ENCODE results near the gene OXSM.

OXSM gene

DNA sequence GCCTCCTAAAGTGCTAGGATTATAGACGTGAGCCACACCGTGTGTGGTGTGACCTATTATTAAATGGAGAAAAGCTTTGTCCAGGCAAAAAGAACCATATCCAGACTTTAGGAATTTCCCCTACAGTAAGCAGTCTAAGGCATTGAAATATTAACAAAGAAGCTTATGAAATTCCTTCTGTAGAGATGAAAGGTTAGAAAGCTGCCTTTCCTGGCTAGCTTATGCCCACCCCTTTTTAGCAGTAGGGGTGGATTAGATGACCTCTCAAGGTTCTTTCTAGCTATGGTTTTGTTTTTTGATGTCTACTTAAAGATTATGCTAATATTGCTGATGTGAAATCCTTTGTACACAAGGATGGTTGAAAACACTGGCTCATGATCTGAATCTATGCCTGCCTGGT, 13.9 kb downstream of the OXSM start:
- no peaks in the 10 kb centered on the region for H3K79me1 ChIP-seq (ENCODE audit: low read length)
- WGBS (ENCODE audit: extremely low coverage, insufficient coverage, insufficient read length): no CpG with 5 or more reads among the region's 2 CpGs
- H4K12ac ChIP-seq (ENCODE audit: low read depth, low read length): no peak overlapping the region
- no peak overlapping the region for H3K27ac ChIP-seq (ENCODE audit: low read depth, low read length)
- no peak overlapping the region for H3K4ac ChIP-seq (ENCODE audit: low read depth, low read length)
- H3K36me3 ChIP-seq (ENCODE audit: control insufficient read depth in 1 of 2, insufficient read depth in 2 of 2, low read length in 2 of 2): no peaks in the 10 kb centered on the region
- H4K8ac ChIP-seq (ENCODE audit: low read depth, low read length): no peak overlapping the region
- H3K18ac ChIP-seq (ENCODE audit: low read length): no peak overlapping the region
- no peaks in the 10 kb centered on the region for H3K27me3 ChIP-seq (ENCODE audit: insufficient read depth, low read length)
- no peak overlapping the region for H3K9ac ChIP-seq (ENCODE audit: low read length)
- no peaks in the 10 kb centered on the region for H3K4me1 ChIP-seq (ENCODE audit: control insufficient read depth in 1 of 2, insufficient read depth in 2 of 2, low read length in 2 of 2)
- no peak overlapping the region for H2BK5ac ChIP-seq (ENCODE audit: low read depth, low read length, poor library complexity)
- H3K79me2 ChIP-seq (ENCODE audit: control insufficient read depth, insufficient read depth, low read length, poor library complexity): no peaks in the 10 kb centered on the region
- no peaks in the 10 kb centered on the region for H3K9me3 ChIP-seq (ENCODE audit: insufficient read depth, low read depth, low read length)
- no peak overlapping the region for H3K23ac ChIP-seq (ENCODE audit: low read length)
- H2AFZ ChIP-seq (ENCODE audit: insufficient read depth, low read length, poor library complexity): no peak overlapping the region
- H3K14ac ChIP-seq (ENCODE audit: low read length): no peak overlapping the region
- no peak overlapping the region for H3K4me3 ChIP-seq (ENCODE audit: low read depth, low read length)
- no peak for DNase-seq
- no peak overlapping the region for H2BK120ac ChIP-seq (ENCODE audit: insufficient read depth, low read length, poor library complexity)
- no peak overlapping the region for H2BK12ac ChIP-seq (ENCODE audit: low read length)
- no peak overlapping the region for H2AK5ac ChIP-seq (ENCODE audit: low read length)
- no peak overlapping the region for H4K91ac ChIP-seq (ENCODE audit: low read depth, low read length)
- no peak overlapping the region for H3K4me2 ChIP-seq (ENCODE audit: low read length)

DNA sequence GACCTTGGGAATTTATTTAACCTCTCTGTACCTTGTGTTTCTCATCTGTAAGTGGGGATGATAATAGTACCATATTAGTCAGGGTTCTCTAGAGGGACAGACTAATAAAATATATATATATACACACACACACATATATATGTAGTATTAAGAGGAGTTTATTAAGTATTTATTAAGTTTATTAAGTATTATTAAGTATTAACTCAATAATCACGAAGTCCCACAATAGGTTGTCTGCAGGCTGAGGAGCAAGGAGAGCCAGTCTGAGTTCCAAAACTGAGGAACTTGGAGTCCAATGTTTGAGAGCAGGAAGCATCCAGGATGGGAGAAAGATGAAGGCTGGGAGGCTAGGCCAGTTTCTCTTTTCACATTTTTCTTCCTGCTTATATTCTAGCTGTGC, 14.8 kb downstream of the OXSM start:
- no CpG with 5 or more reads among the region's 1 CpG for WGBS (ENCODE audit: extremely low coverage, insufficient coverage, insufficient read length)
- no peak overlapping the region for H2BK120ac ChIP-seq (ENCODE audit: insufficient read depth, low read length, poor library complexity)
- DNase-seq: no peak
- no peak overlapping the region for H2AFZ ChIP-seq (ENCODE audit: insufficient read depth, low read length, poor library complexity)
- no peak overlapping the region for H4K91ac ChIP-seq (ENCODE audit: low read depth, low read length)
- H3K18ac ChIP-seq (ENCODE audit: low read length): no peak overlapping the region
- no peaks in the 10 kb centered on the region for H3K4me1 ChIP-seq (ENCODE audit: control insufficient read depth in 1 of 2, insufficient read depth in 2 of 2, low read length in 2 of 2)
- no peak overlapping the region for H3K27ac ChIP-seq (ENCODE audit: low read depth, low read length)
- no peak overlapping the region for H4K12ac ChIP-seq (ENCODE audit: low read depth, low read length)
- H3K79me2 ChIP-seq (ENCODE audit: control insufficient read depth, insufficient read depth, low read length, poor library complexity): no peaks in the 10 kb centered on the region
- no peak overlapping the region for H2BK5ac ChIP-seq (ENCODE audit: low read depth, low read length, poor library complexity)
- no peak overlapping the region for H2BK12ac ChIP-seq (ENCODE audit: low read length)
- H2AK5ac ChIP-seq (ENCODE audit: low read length): no peak overlapping the region
- no peak overlapping the region for H3K4ac ChIP-seq (ENCODE audit: low read depth, low read length)
- no peak overlapping the region for H3K9ac ChIP-seq (ENCODE audit: low read length)
- no peak overlapping the region for H3K14ac ChIP-seq (ENCODE audit: low read length)
- no peaks in the 10 kb centered on the region for H3K79me1 ChIP-seq (ENCODE audit: low read length)
- H3K36me3 ChIP-seq (ENCODE audit: control insufficient read depth in 1 of 2, insufficient read depth in 2 of 2, low read length in 2 of 2): no peaks in the 10 kb centered on the region
- H3K9me3 ChIP-seq (ENCODE audit: insufficient read depth, low read depth, low read length): no peaks in the 10 kb centered on the region
- no peaks in the 10 kb centered on the region for H3K27me3 ChIP-seq (ENCODE audit: insufficient read depth, low read length)
- no peak overlapping the region for H4K8ac ChIP-seq (ENCODE audit: low read depth, low read length)
- no peak overlapping the region for H3K23ac ChIP-seq (ENCODE audit: low read length)
- no peak overlapping the region for H3K4me3 ChIP-seq (ENCODE audit: low read depth, low read length)
- H3K4me2 ChIP-seq (ENCODE audit: low read length): no peak overlapping the region

DNA sequence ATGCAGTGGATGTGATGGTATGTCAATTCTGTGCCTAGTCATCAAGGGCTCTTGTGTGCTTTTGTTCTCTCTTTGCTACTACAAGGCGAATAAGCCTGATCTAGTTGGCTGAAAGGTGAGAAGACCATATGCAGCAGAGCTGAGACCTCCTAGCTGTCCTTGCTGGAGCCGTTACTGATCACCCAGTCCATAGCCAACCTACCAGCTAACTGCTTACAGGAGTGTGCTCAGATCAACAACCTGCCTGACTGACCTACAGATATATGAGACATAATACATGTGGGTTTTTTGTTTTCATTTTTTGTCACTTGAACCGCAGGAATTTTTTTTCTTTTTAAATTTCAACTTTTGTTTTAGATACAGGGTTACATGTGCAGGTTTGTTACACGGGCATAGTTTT, 22.8 kb downstream of the OXSM start:
- DNase-seq: no peak
- Histone ChIP-seq H3K27me3 (ENCODE audit: insufficient read depth, low read length) (no peaks in the 10 kb centered on the region), H3K18ac (ENCODE audit: low read length) (no peak overlapping the region), H3K79me1 (ENCODE audit: low read length) (no peaks in the 10 kb centered on the region), H2BK12ac (ENCODE audit: low read length) (no peak overlapping the region), H4K91ac (ENCODE audit: low read depth, low read length) (no peak overlapping the region), H3K9ac (ENCODE audit: low read length) (no peak overlapping the region), H3K9me3 (ENCODE audit: insufficient read depth, low read depth, low read length) (peaks cover 2% of the 10 kb centered on the region), H2AK5ac (ENCODE audit: low read length) (no peak overlapping the region), H3K14ac (ENCODE audit: low read length) (no peak overlapping the region), H3K79me2 (ENCODE audit: control insufficient read depth, insufficient read depth, low read length, poor library complexity) (no peaks in the 10 kb centered on the region), H3K4me3 (ENCODE audit: low read depth, low read length) (no peak overlapping the region), H2BK120ac (ENCODE audit: insufficient read depth, low read length, poor library complexity) (no peak overlapping the region), H3K36me3 (ENCODE audit: control insufficient read depth in 1 of 2, insufficient read depth in 2 of 2, low read length in 2 of 2) (no peaks in the 10 kb centered on the region), H3K27ac (ENCODE audit: low read depth, low read length) (no peak overlapping the region), H3K4me1 (ENCODE audit: control insufficient read depth in 1 of 2, insufficient read depth in 2 of 2, low read length in 2 of 2) (no peaks in the 10 kb centered on the region), H3K23ac (ENCODE audit: low read length) (no peak overlapping the region), H2AFZ (ENCODE audit: insufficient read depth, low read length, poor library complexity) (no peak overlapping the region), H3K4me2 (ENCODE audit: low read length) (no peak overlapping the region), H2BK5ac (ENCODE audit: low read depth, low read length, poor library complexity) (no peak overlapping the region), H4K12ac (ENCODE audit: low read depth, low read length) (no peak overlapping the region), H3K4ac (ENCODE audit: low read depth, low read length) (no peak overlapping the region), H4K8ac (ENCODE audit: low read depth, low read length) (no peak overlapping the region)
- no CpG with 5 or more reads among the region's 4 CpGs for WGBS (ENCODE audit: extremely low coverage, insufficient coverage, insufficient read length)

DNA sequence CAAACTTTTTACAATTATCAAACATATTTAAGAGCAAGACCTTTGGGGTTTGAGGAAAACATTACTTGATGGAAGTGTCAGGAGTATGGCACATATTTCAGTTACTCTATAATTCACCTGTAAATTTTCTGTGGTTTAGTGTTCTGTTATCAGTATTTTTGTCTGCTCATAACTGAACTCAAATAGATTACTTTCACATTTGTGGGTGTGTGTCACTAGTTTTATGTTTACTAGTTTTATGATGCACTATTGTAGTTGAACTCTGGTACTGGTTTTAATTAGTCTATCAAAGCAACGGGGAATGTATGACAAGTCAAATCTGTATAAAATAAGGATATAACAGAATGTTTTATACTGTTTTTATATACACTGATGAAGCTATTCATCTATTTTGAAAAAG, 27.2 kb downstream of the OXSM start:
- Histone ChIP-seq H2BK5ac (ENCODE audit: low read depth, low read length, poor library complexity) (no peak overlapping the region), H3K36me3 (ENCODE audit: control insufficient read depth in 1 of 2, insufficient read depth in 2 of 2, low read length in 2 of 2) (no peaks in the 10 kb centered on the region), H3K4me1 (ENCODE audit: control insufficient read depth in 1 of 2, insufficient read depth in 2 of 2, low read length in 2 of 2) (no peaks in the 10 kb centered on the region)

More for the DNA sequence above, 27.2 kb downstream of the OXSM start:
- Histone ChIP-seq H2BK120ac (ENCODE audit: insufficient read depth, low read length, poor library complexity) (no peak overlapping the region), H3K4me3 (ENCODE audit: low read depth, low read length) (no peak overlapping the region), H4K12ac (ENCODE audit: low read depth, low read length) (no peak overlapping the region), H3K27me3 (ENCODE audit: insufficient read depth, low read length) (no peaks in the 10 kb centered on the region), H3K4ac (ENCODE audit: low read depth, low read length) (no peak overlapping the region), H3K23ac (ENCODE audit: low read length) (no peak overlapping the region), H3K4me2 (ENCODE audit: low read length) (no peak overlapping the region), H3K27ac (ENCODE audit: low read depth, low read length) (no peak overlapping the region), H4K91ac (ENCODE audit: low read depth, low read length) (no peak overlapping the region), H2BK12ac (ENCODE audit: low read length) (no peak overlapping the region), H4K8ac (ENCODE audit: low read depth, low read length) (no peak overlapping the region), H2AK5ac (ENCODE audit: low read length) (no peak overlapping the region), H2AFZ (ENCODE audit: insufficient read depth, low read length, poor library complexity) (no peak overlapping the region), H3K9me3 (ENCODE audit: insufficient read depth, low read depth, low read length) (peaks cover 2% of the 10 kb centered on the region), H3K79me1 (ENCODE audit: low read length) (no peaks in the 10 kb centered on the region), H3K14ac (ENCODE audit: low read length) (no peak overlapping the region), H3K9ac (ENCODE audit: low read length) (no peak overlapping the region), H3K18ac (ENCODE audit: low read length) (no peak overlapping the region), H3K79me2 (ENCODE audit: control insufficient read depth, insufficient read depth, low read length, poor library complexity) (no peaks in the 10 kb centered on the region)
- WGBS (ENCODE audit: extremely low coverage, insufficient coverage, insufficient read length): no CpG with 5 or more reads among the region's 1 CpG
- no peak for DNase-seq
